Omental fat pad (tissue), 4 donors: Measurements from ENCODE around the gene RAPGEF4. TPM values are rescaled to one million over a fixed set of nuclear protein-coding genes. Genes with fewer than 3 reads are reported as not detected.

Source experiments
- ATAC-seq: fragments of 150-250 bp; one replicate; pipeline ENCODE4 v1.9.1; 2016; ENCODE audit warnings: mild to moderate bottlenecking, moderate library complexity; ENCODE audit not compliant: low FRiP score
- DNase-seq: peaks from one replicate; pipeline ENCODE4 v3.0.0-alpha.2; 2019; ENCODE audit warnings: low spot score
- total RNA-seq, 4 donors: library from RNA; depleted of rRNA; stranded (reverse); fragments of >200 nt; gene quantifications; one replicate each; pipeline ENCODE4 v1.1.0, GENCODE V29; 2016
- TF ChIP-seq, protein P1 (sequence below), 3 donors: fragments of 450-650 bp; IDR thresholded peaks; one replicate each; pipeline ENCODE4 v1.5.1; 2016 to 2017; ENCODE audit warnings: antibody characterized with exemption in 3 of 3, mild to moderate bottlenecking in 3 of 3, moderate library complexity in 2 of 3

RAPGEF4 gene
- total RNA-seq, 4 donors from 2014 or later, result 11.7 to 25.6 (median 20.0) TPM

GRCh38 chr2:172842511-172843265 lies 107.0 kb downstream of the RAPGEF4 start:
- no peak for DNase-seq
- no peak for ATAC-seq
- TF ChIP-seq, protein P1, sequence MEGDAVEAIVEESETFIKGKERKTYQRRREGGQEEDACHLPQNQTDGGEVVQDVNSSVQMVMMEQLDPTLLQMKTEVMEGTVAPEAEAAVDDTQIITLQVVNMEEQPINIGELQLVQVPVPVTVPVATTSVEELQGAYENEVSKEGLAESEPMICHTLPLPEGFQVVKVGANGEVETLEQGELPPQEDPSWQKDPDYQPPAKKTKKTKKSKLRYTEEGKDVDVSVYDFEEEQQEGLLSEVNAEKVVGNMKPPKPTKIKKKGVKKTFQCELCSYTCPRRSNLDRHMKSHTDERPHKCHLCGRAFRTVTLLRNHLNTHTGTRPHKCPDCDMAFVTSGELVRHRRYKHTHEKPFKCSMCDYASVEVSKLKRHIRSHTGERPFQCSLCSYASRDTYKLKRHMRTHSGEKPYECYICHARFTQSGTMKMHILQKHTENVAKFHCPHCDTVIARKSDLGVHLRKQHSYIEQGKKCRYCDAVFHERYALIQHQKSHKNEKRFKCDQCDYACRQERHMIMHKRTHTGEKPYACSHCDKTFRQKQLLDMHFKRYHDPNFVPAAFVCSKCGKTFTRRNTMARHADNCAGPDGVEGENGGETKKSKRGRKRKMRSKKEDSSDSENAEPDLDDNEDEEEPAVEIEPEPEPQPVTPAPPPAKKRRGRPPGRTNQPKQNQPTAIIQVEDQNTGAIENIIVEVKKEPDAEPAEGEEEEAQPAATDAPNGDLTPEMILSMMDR (IDR thresholded peaks at IDR 0.05), result no peak

GRCh38 chr2:172843266-172843582 lies 107.6 kb downstream of the RAPGEF4 start:
- DNase-seq, result no peak
- ATAC-seq, result no peak
- TF ChIP-seq, protein P1 (IDR thresholded peaks at IDR 0.05), result no peak

DNA sequence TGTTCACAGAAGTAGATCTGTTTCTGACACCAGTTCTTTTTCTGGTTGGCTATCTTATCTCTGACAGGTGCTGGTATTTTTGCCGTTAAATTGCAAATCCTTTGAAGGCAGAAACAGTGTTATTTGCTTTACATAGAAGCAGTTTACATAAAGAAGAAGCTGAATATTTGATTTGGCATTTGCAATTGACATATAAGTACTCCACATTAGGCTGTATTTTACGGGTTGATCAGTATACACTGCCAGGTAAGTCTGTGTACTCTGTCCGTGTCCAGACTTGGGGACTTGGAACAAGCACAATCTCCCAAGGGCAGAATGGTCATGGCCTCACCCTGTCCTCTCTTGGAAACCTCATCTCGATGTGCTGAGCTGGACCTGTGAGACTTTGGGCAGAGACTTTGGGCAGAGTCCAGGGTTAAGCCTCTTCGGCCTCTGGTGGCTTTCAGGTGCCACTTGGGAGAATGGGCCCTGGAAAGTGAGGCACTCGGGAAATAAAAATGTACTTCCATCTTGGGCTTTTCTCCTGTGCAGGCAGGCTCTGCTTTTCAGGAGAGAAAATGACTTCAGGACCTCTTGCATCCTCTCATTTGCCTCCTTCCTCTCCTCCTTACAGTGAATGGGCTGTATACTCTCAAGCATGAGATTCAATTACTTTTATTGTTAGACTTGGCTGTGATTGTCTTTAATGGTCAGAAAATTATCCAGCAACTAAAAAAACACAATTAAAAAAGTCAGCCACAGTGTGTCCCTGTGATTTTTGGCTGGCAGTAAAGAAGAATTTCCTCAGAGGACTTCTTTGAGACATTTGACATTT lies 108.5 kb downstream of the RAPGEF4 start:
- TF ChIP-seq, protein P1 (IDR thresholded peaks at IDR 0.05), result no peak
- DNase-seq, result no peak
- ATAC-seq, result no peak

DNA sequence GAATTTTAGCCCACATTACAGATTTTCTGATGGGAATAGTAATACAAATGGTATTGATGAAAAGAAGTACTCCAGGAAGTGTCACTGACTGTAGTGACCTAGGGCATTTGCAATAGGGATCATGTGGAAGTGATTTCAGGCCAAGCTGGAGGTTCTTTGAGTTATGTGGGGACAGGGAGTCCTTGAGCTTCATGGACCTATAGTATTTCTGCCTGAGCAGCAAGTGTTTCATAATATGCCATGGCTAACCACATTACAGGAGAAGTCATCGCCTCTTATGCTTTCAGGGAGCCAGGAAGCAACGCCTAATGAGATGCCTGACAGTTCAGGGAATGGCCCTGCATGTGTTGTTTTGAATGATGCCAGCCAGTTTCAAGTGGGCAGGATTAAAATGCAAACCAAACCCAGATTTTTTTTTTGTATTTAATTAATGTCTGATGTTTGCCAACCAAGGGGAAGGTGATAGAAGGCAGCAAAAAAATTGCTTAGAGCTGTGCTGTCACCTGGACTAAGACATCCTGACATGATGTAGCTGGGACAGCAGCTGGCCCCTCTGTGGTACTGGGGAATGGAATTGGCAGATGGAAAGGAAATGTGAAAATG lies 109.5 kb downstream of the RAPGEF4 start:
- DNase-seq (no peak), ATAC-seq (no peak)
- TF ChIP-seq, protein P1 (IDR thresholded peaks at IDR 0.05), result no peak

GRCh38 chr2:172846551-172846950 lies 110.9 kb downstream of the RAPGEF4 start:
- DNase-seq, result no peak
- ATAC-seq, result no peak

GRCh38 chr2:172847188-172847587 lies 111.5 kb downstream of the RAPGEF4 start:
- ATAC-seq, result no peak
- no peak for DNase-seq
- TF ChIP-seq, protein P1 (IDR thresholded peaks at IDR 0.05), result no peak

More at GRCh38 chr2:172846551-172846950, 110.9 kb downstream of the RAPGEF4 start:
- TF ChIP-seq, protein P1 (IDR thresholded peaks at IDR 0.05), result no peak
